ENCODE data around the gene DZIP1L.

DNA sequence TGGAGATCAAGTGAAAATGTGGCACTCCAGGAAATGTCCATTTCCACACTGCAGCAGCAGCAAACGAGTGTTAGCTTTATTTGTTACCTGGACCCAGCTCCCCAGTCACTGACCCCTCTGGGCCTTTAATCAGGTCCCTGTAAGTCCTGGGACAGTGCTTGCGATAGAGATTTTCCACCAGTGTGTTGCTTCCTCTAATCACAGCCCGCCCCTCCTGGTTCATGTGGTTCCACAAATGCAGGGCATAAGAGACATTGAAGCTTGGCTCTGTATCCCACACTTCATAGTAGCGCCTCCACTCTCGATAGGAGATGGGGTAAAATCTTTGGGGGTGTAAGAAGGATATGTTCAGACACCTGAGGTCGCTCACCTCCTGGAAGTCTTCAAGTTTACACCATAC is 8.8 kb upstream of the DZIP1L start:
- TF ChIP-seq CTCF (IDR thresholded peaks at IDR 0.05) (no peak), POLR2A (IDR thresholded peaks at IDR 0.05) (no peak)
